ENCODE results near the gene P2RX4. TPM values are rescaled to one million over a fixed set of nuclear protein-coding genes. Genes with fewer than 3 reads are reported as not detected.
"Not testable (repeated sequence)": the region's sequence is repeated elsewhere in the genome, so short reads cannot be mapped to it uniquely, and the experiment has no call there.

P2RX4 gene, protein sequence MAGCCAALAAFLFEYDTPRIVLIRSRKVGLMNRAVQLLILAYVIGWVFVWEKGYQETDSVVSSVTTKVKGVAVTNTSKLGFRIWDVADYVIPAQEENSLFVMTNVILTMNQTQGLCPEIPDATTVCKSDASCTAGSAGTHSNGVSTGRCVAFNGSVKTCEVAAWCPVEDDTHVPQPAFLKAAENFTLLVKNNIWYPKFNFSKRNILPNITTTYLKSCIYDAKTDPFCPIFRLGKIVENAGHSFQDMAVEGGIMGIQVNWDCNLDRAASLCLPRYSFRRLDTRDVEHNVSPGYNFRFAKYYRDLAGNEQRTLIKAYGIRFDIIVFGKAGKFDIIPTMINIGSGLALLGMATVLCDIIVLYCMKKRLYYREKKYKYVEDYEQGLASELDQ
- 18.4 TPM for polyA plus RNA-seq (2012; ENCODE audit: missing spikeins)

DNA sequence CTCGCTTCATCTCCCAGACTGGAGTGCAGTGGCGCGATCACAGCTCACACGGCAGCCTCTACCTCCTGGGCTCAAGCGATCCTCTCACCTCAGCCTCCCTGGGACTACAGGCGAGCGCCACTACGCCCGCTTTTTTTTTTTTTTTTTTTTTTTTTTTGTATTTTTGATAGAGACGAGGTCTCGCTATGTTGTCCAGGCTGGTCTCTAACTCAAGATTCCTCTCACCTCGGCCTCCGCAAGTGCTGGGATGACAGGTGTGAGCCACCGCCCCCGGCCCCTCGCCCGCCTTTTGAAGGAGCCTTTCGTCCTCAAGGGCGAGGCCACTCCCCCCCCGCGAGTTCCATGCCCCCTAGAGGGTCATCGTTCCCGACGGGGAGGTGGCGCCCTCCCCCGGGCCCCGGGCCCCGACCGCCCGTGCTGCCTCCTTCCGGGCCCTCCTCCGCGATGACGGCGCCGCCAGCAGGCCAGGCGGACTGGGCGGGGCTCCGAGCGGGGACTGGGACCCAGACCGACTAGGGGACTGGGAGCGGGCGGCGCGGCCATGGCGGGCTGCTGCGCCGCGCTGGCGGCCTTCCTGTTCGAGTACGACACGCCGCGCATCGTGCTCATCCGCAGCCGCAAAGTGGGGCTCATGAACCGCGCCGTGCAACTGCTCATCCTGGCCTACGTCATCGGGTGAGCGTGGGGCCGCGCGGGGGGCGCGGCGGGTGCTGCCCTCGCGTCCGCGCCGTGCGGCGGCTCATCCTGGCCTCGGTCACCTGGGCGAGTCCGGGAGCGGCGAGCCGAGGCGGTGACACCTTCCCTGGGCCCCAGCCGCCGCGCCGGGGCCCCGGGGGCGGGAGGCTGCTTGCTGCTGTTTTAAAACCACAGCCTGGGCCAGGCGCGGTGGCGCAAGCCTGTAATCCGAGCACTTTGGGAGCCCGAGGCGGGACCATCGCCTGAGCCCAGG is at the start of gene P2RX4:
TSS of gene P2RX4 (plus strand) at position 506 of the 949 bp plus-strand sequence. CDS start at position 542, 36 bp downstream.
- TF ChIP-seq POLR2A (IDR thresholded peaks at IDR 0.05; ENCODE audit: low read depth, low read length) (peak; percentile 95), TAF1 (IDR thresholded peaks at IDR 0.05; ENCODE audit: borderline replicate concordance, low read depth, low read length) (peak; percentile 80), POLR2AphosphoS5 (IDR thresholded peaks at IDR 0.05; ENCODE audit: low read depth, low read length) (peak; percentile 86)
- DNase-seq (ENCODE audit: insufficient read length) (peak; percentile 91), FAIRE-seq (peak; percentile 94)

DNA sequence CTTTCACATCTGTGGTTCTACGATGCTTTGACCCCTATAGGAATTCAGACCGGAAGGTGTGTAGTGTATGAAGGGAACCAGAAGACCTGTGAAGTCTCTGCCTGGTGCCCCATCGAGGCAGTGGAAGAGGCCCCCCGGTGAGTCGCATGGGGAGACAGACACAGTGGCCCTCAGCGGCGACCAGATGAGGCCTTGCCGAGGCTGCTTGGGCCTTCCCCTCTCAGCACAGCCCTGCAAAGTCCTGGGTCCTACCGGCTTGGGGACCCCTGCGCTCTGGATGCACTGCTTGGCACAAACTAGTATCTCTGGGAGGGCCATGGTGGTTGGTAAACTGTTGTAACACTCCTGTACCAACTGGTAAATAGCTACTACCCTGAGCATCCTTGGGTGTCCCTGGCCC is 47.5 kb upstream of the P2RX4 start:
- DNase-seq (ENCODE audit: insufficient read length) (no peak), FAIRE-seq (no peak)
- TF ChIP-seq POLR2A (IDR thresholded peaks at IDR 0.05; ENCODE audit: low read depth, low read length) (no peak), TAF1 (IDR thresholded peaks at IDR 0.05; ENCODE audit: borderline replicate concordance, low read depth, low read length) (no peak), POLR2AphosphoS5 (IDR thresholded peaks at IDR 0.05; ENCODE audit: low read depth, low read length) (no peak)

DNA sequence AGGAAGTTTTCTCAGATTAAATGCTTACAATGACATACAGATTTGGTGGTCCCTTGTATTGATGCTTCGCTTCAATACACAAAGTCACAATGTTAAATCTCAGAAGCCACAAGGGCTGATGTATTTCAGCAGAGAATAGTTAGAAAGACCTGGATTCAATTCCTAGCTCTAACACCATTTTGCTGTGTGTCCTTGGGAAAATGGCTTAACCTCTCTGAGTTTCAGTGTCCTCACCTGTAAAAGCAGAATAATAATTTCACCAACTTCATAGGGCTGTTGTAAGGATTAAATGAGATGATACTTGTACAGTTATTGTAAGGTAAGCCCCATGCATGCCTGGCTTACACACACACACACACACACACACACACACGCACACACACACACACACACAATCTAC is 46.9 kb upstream of the P2RX4 start:
- FAIRE-seq (no peak), DNase-seq (ENCODE audit: insufficient read length) (no peak)
- TF ChIP-seq POLR2A (IDR thresholded peaks at IDR 0.05; ENCODE audit: low read depth, low read length) (no peak), POLR2AphosphoS5 (IDR thresholded peaks at IDR 0.05; ENCODE audit: low read depth, low read length) (no peak), TAF1 (IDR thresholded peaks at IDR 0.05; ENCODE audit: borderline replicate concordance, low read depth, low read length) (no peak)

DNA sequence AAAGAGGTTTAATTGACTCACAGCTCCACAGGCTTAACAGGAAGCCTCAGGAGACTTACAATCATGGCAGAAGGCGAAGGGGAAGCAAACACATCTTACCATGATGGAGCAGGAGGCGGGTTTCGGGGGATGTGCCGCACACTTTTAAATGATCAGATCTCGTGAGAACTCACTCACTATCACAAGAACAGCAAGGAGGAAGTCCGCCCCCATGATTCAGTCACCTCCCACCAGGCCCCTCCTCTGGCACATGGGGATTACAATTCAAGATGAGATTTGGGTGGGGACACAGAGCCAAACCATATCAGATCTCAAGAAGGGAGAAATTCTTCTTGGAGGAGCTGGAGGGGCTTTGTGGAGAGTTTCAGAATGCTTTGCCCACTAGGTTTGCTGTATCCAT is 45.1 kb upstream of the P2RX4 start:
- not testable (repeated sequence) for FAIRE-seq; DNase-seq (ENCODE audit: insufficient read length)

DNA sequence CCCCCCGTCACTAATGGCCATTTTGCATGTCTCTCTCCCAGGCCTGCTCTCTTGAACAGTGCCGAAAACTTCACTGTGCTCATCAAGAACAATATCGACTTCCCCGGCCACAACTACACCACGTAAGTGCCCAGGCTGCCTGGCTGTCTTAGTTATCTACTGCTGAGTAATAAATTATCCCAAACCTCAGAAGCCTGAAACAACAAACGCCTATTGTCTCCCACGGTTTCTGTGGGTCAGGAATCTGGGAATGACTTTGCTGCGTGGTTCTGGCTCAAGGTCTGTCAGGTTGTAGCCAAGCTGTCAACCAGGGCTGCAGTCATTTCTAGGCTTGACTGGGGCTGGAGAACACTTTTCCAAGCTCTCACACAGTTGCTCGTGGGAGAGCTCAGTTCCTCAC is 44.6 kb upstream of the P2RX4 start:
- FAIRE-seq (no peak), DNase-seq (ENCODE audit: insufficient read length) (no peak)
- TF ChIP-seq POLR2A (IDR thresholded peaks at IDR 0.05; ENCODE audit: low read depth, low read length) (no peak), TAF1 (IDR thresholded peaks at IDR 0.05; ENCODE audit: borderline replicate concordance, low read depth, low read length) (no peak), POLR2AphosphoS5 (IDR thresholded peaks at IDR 0.05; ENCODE audit: low read depth, low read length) (no peak)

DNA sequence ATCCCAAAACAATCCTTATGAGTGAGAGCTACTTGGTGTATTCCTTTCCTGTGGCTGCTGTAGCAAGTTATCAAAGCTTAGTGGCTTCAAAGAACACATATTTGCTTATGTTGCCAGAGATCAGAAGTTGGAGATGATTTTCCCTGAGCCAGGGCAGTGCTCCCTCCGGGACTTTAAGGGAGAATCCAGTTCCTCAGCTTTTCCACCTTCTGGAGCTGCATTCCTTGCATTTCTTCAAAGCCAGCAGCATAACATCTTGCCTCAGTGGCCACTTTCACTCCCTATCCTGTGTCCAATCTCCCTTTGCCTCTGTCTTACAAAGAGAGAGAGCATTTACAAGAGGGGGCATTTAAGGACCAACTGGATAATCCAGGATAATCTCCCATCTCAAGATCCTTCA is 43.6 kb upstream of the P2RX4 start:
- TF ChIP-seq POLR2A (IDR thresholded peaks at IDR 0.05; ENCODE audit: low read depth, low read length) (no peak), TAF1 (IDR thresholded peaks at IDR 0.05; ENCODE audit: borderline replicate concordance, low read depth, low read length) (no peak), POLR2AphosphoS5 (IDR thresholded peaks at IDR 0.05; ENCODE audit: low read depth, low read length) (no peak)
- FAIRE-seq (no peak), DNase-seq (ENCODE audit: insufficient read length) (no peak)

DNA sequence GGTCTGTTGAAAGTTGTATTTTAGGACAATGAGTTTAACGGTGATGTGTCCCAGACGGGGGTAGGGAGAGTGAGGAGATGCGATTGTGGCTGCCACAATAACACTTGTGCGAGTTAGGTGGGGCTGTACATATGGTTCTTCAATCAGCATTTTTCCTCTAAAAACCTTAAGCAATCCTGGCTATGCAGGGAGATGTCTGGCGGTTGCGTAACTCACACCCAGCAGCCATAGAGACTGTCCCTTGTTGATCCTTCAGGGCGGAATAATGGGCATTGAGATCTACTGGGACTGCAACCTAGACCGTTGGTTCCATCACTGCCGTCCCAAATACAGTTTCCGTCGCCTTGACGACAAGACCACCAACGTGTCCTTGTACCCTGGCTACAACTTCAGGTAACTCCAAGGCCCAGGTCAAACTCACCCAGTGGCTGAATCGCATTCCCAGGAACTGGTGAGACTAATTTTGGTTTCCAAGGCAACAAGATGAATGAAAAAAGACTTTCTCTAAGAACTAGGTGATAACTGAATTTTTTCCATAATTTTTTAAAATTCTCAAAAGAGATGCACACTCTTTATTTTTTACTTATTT is 42.6 kb upstream of the P2RX4 start:
- TF ChIP-seq POLR2A (IDR thresholded peaks at IDR 0.05; ENCODE audit: low read depth, low read length) (no peak), TAF1 (IDR thresholded peaks at IDR 0.05; ENCODE audit: borderline replicate concordance, low read depth, low read length) (no peak), POLR2AphosphoS5 (IDR thresholded peaks at IDR 0.05; ENCODE audit: low read depth, low read length) (no peak)
- FAIRE-seq = no peak
- DNase-seq (ENCODE audit: insufficient read length) = no peak

DNA sequence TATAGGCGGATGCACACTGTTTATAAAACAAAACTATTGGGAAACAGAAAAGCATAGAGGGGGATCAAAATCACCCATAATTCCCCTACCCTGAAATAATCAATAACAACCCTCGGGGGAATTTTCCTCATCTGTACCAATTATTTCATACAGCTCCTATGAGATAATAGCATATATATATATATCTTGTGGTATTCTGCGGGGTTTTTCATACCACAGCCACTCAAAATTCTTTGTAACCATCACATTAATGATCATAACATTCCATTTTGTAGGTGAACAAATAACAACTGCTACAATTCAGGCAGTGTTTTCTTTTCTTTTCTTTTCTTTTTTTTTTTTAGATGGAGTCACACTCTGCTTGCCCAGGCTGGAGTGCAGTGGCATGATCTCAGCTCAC is 42.0 kb upstream of the P2RX4 start:
- DNase-seq (ENCODE audit: insufficient read length) = no peak
- FAIRE-seq = no peak
- no peak for TF ChIP-seq POLR2AphosphoS5 (IDR thresholded peaks at IDR 0.05; ENCODE audit: low read depth, low read length)
- no peak for TF ChIP-seq POLR2A (IDR thresholded peaks at IDR 0.05; ENCODE audit: low read depth, low read length)
- no peak for TF ChIP-seq TAF1 (IDR thresholded peaks at IDR 0.05; ENCODE audit: borderline replicate concordance, low read depth, low read length)

DNA sequence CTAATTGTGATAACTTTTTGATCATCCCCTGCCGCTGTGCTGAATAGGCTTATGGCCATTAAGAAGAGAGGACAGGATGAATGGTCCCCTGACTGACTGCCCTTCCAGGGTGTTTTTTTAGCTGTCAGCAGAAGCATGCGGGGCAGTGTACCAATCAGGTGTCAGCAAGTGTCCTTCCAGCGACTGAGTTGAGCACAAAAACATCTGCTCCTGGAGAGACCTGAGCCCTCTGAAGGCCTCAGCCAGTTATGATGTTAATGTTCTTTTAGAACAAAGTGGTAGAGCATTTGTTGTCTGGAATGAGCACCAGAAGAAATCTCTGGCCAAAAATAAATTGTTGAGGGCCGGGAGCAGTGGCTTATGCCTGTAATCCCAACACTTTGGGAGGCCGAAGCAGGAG is 39.8 kb upstream of the P2RX4 start:
- TF ChIP-seq TAF1 (IDR thresholded peaks at IDR 0.05; ENCODE audit: borderline replicate concordance, low read depth, low read length) (no peak), POLR2AphosphoS5 (IDR thresholded peaks at IDR 0.05; ENCODE audit: low read depth, low read length) (no peak), POLR2A (IDR thresholded peaks at IDR 0.05; ENCODE audit: low read depth, low read length) (no peak)
- FAIRE-seq = no peak
- DNase-seq (ENCODE audit: insufficient read length) = no peak

DNA sequence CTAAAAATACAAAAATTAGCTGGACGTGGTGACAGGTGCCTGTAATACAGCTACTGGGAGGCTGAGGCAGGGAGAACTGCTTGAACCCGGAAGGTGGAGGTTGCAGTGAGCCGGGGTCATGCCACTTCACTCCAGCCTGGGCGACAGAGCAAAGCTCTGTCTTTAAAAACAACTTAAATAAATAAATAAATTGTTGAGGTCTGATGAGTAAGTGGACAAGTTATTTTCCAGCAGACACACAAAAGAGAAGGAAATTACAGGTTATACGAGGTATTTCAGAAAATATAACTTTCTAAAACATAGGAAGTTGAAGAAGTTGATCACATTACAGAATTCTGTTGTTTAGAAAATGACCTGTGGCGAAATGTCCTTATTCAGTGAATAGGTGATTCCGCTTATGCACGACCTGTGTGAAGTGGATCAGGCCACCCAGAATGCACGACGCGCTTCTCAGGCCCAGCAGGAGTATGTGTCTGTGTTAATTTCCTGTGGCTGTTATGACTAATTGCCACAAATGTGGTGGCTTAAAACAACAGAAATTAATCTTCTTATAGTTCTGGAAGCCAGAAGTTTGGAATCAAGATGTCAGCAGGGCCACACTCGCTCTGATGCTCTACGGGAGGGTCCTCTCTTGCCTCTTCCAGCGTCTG is 39.2 kb upstream of the P2RX4 start:
- FAIRE-seq = no peak
- DNase-seq (ENCODE audit: insufficient read length) = no peak
- TF ChIP-seq POLR2AphosphoS5 (IDR thresholded peaks at IDR 0.05; ENCODE audit: low read depth, low read length) = no peak
- TF ChIP-seq TAF1 (IDR thresholded peaks at IDR 0.05; ENCODE audit: borderline replicate concordance, low read depth, low read length) = no peak
- TF ChIP-seq POLR2A (IDR thresholded peaks at IDR 0.05; ENCODE audit: low read depth, low read length) = no peak

DNA sequence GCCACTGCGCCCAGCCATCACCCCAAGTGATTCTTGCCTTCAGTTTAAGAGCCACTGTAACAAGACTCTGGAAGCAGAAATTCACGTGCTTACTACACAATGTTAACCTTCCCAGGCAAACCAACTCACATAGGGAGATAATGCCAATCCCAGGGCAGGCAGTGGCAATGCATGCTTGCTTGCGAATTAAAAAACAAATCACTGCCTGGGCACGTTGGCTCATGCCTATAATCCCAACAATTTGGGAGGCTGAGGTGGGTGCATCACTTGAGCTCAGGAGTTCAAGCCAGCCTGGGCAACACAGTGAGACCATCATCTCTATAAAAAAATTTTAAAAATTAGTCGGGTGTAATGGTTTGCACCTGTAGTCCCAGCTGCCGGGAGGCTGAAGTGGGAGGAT is 37.8 kb upstream of the P2RX4 start:
- no peak for DNase-seq (ENCODE audit: insufficient read length)
- TF ChIP-seq TAF1 (IDR thresholded peaks at IDR 0.05; ENCODE audit: borderline replicate concordance, low read depth, low read length) (no peak), POLR2A (IDR thresholded peaks at IDR 0.05; ENCODE audit: low read depth, low read length) (no peak), POLR2AphosphoS5 (IDR thresholded peaks at IDR 0.05; ENCODE audit: low read depth, low read length) (no peak)
- FAIRE-seq = no peak
